Measurements from ENCODE around the gene RIC8A.

RIC8A gene

GRCh38 chr11:197741-198235 lies 9.7 kb upstream of the RIC8A start:
- no peaks in the 10 kb centered on the region for H3K79me2 ChIP-seq (ENCODE audit: insufficient read depth, low read length)
- H3K4me3 ChIP-seq (ENCODE audit: low read length, poor library complexity, severe bottlenecking) = no peak overlapping the region
- no peaks in the 10 kb centered on the region for H3K27me3 ChIP-seq (ENCODE audit: insufficient read depth, low read length, poor library complexity, severe bottlenecking)
- no peak overlapping the region for H2AFZ ChIP-seq (ENCODE audit: low read length)
- H3F3A ChIP-seq (ENCODE audit: low read depth) = no peaks in the 10 kb centered on the region
- H3K4me2 ChIP-seq (ENCODE audit: low read depth, low read length, poor library complexity, severe bottlenecking) = no peak overlapping the region
- H3K36me3 ChIP-seq (ENCODE audit: insufficient read depth, low read length) = no peaks in the 10 kb centered on the region
- H3K4me1 ChIP-seq (ENCODE audit: insufficient read depth, low read length, poor library complexity, severe bottlenecking) = peaks cover 11% of the 10 kb centered on the region
- TF ChIP-seq CTCF (conservative IDR thresholded peaks at IDR 0.05; ENCODE audit: low read length) = no peak
- TF ChIP-seq EZH2phosphoT487 (IDR thresholded peaks at IDR 0.05; ENCODE audit: borderline replicate concordance) = no peak
- no peaks in the 10 kb centered on the region for H3K9me2 ChIP-seq (replicated peaks; ENCODE audit: low read depth, low read length)
- H3K9ac ChIP-seq (ENCODE audit: low read depth, low read length, poor library complexity, severe bottlenecking) = no peak overlapping the region
- no peaks in the 10 kb centered on the region for H3K9me3 ChIP-seq (ENCODE audit: insufficient read depth, low read depth, low read length)
- no peaks in the 10 kb centered on the region for H4K20me1 ChIP-seq (ENCODE audit: insufficient read depth, low read length, poor library complexity, severe bottlenecking)

- H4K20me1 ChIP-seq (ENCODE audit: insufficient read depth, low read length, poor library complexity, severe bottlenecking) = no peaks in the 10 kb centered on the region
These were observed 9.2 kb upstream of the RIC8A start for GRCh38 chr11:198236-198806.

GRCh38 chr11:199004-199581 lies 8.4 kb upstream of the RIC8A start:
- Histone ChIP-seq H3K79me2 (ENCODE audit: insufficient read depth, low read length) (no peaks in the 10 kb centered on the region), H3K36me3 (ENCODE audit: insufficient read depth, low read length) (no peaks in the 10 kb centered on the region), H3F3A (ENCODE audit: low read depth) (no peaks in the 10 kb centered on the region), H3K27me3 (ENCODE audit: insufficient read depth, low read length, poor library complexity, severe bottlenecking) (no peaks in the 10 kb centered on the region), H4K20me1 (ENCODE audit: insufficient read depth, low read length, poor library complexity, severe bottlenecking) (no peaks in the 10 kb centered on the region), H3K9ac (ENCODE audit: low read depth, low read length, poor library complexity, severe bottlenecking) (no peak overlapping the region), H3K4me1 (ENCODE audit: insufficient read depth, low read length, poor library complexity, severe bottlenecking) (peaks cover 19% of the 10 kb centered on the region), H3K9me3 (ENCODE audit: insufficient read depth, low read depth, low read length) (no peaks in the 10 kb centered on the region), H3K4me3 (ENCODE audit: low read length, poor library complexity, severe bottlenecking) (no peak overlapping the region), H3K9me2 (replicated peaks; ENCODE audit: low read depth, low read length) (no peaks in the 10 kb centered on the region), H2AFZ (ENCODE audit: low read length) (no peak overlapping the region), H3K4me2 (ENCODE audit: low read depth, low read length, poor library complexity, severe bottlenecking) (no peak overlapping the region)
- TF ChIP-seq EZH2phosphoT487 (IDR thresholded peaks at IDR 0.05; ENCODE audit: borderline replicate concordance) (no peak), CTCF (conservative IDR thresholded peaks at IDR 0.05; ENCODE audit: low read length) (no peak)

More at GRCh38 chr11:198236-198806, 9.2 kb upstream of the RIC8A start:
- H3F3A ChIP-seq (ENCODE audit: low read depth) = no peaks in the 10 kb centered on the region
- no peaks in the 10 kb centered on the region for H3K9me3 ChIP-seq (ENCODE audit: insufficient read depth, low read depth, low read length)
- H3K9ac ChIP-seq (ENCODE audit: low read depth, low read length, poor library complexity, severe bottlenecking) = no peak overlapping the region
- H3K79me2 ChIP-seq (ENCODE audit: insufficient read depth, low read length) = no peaks in the 10 kb centered on the region
- H3K9me2 ChIP-seq (replicated peaks; ENCODE audit: low read depth, low read length) = no peaks in the 10 kb centered on the region
- no peaks in the 10 kb centered on the region for H3K36me3 ChIP-seq (ENCODE audit: insufficient read depth, low read length)
- TF ChIP-seq EZH2phosphoT487 (IDR thresholded peaks at IDR 0.05; ENCODE audit: borderline replicate concordance) (no peak), CTCF (conservative IDR thresholded peaks at IDR 0.05; ENCODE audit: low read length) (no peak)
- no peaks in the 10 kb centered on the region for H3K27me3 ChIP-seq (ENCODE audit: insufficient read depth, low read length, poor library complexity, severe bottlenecking)
- peaks cover 12% of the 10 kb centered on the region for H3K4me1 ChIP-seq (ENCODE audit: insufficient read depth, low read length, poor library complexity, severe bottlenecking)
- H3K4me2 ChIP-seq (ENCODE audit: low read depth, low read length, poor library complexity, severe bottlenecking) = no peak overlapping the region
- no peak overlapping the region for H2AFZ ChIP-seq (ENCODE audit: low read length)
- H3K4me3 ChIP-seq (ENCODE audit: low read length, poor library complexity, severe bottlenecking) = no peak overlapping the region
